ENCODE data around the gene GMEB1.

GRCh38 chr1:28756846-28757245 lies 88.3 kb downstream of the GMEB1 start:
- TF ChIP-seq TAF1 (IDR thresholded peaks at IDR 0.05; ENCODE audit: borderline replicate concordance, insufficient read depth, low read length) (no peak), POLR2AphosphoS5 (IDR thresholded peaks at IDR 0.05; ENCODE audit: low read depth, low read length) (no peak), REST (IDR thresholded peaks at IDR 0.05; ENCODE audit: insufficient read depth in 1 of 2, low read depth in 2 of 2, low read length in 2 of 2) (no peak), SIN3A (IDR thresholded peaks at IDR 0.05; ENCODE audit: borderline replicate concordance, insufficient read depth, low read length) (no peak)

All from PFSK-1 (cell line).